ENCODE data around the gene CSE1L.

GRCh38 chr20:49054056-49054643 is 8.0 kb downstream of the CSE1L start:
- TF ChIP-seq PKNOX1 (IDR thresholded peaks at IDR 0.05) (no peak), NFRKB (IDR thresholded peaks at IDR 0.05) (no peak), SP1 (IDR thresholded peaks at IDR 0.05) (no peak), ARNT (IDR thresholded peaks at IDR 0.05) (no peak), FOXM1 (IDR thresholded peaks at IDR 0.05; ENCODE audit: borderline replicate concordance) (no peak), TARDBP (IDR thresholded peaks at IDR 0.05) (no peak), L3MBTL2 (conservative IDR thresholded peaks at IDR 0.05) (no peak)

Measured in HEK293T (cell line).